Measurements from ENCODE around the gene ARHGAP1.
A peak's percentile ranks its signal among the peaks of the same experiment; 100 is the strongest.

The ARHGAP1 gene

DNA sequence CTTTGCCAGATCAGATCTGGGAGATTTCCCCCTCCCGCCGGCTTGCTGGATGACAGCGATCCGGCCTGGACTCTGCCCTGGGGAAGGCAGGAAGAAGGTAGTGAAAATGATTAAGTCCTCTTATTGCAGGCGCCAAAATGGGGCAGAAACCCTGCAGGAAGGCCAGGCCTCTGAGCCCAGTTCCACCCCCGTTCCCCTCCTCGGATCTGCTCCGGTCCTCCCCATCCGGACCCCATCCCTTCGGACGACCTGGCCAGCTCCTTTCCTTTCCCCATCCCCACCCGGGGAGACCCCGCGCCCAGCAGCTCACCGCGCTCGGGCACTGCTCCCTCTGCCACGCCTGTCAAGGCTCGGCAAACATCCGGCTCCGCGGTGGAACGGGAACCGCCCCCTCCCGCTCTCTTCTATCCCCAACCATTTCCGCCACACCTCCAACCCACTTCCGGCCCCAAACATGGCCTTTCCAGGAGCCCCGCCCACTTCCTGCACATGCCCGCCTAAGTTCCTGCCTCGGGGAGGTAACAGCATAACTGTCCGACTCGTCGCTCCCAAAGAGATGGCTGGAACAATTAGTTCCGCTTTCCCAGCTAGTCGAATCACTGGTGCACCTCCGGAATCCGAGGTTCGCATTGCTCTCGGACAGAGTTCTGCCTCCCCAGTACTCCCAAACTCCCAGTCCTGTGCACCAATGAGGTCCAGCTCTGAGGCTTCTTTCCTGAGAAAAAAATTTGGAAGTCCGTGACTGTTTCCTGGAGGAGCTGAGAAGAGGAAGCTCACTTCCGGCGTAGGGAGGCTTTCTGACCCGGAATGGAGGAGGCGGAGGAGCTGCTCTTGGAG, at the start of gene ARHGAP1, which contains the start of gene ZNF408:
TSS of gene ARHGAP1 (minus strand) at position 379 of the 837 bp plus-strand sequence. CDS start 4,512 bp downstream, outside the sequence.
TSS of gene ZNF408 (plus strand) at position 791 of the 837 bp plus-strand sequence. CDS start at position 808, 17 bp downstream.
- DNase-seq, result peak; percentile 87

DNA sequence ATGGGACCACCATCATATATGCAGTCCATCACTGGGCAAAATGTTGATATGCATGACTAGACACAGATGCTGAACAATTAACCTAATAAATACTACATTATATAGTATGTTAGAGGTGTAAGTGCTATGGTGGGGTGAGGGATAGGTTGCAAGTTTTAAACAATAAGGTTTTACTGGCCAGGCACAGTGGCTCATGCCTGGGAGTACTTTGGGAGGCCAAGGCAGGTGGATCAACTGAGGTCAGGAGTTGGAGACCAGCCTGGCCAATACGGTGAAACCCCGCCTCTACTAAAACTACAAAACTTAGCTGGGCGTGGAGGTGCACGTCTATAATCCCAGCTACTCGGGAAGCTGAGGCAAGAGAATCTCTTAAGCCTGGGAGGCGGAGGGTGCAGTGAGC, 46.7 kb upstream of the ARHGAP1 start:
- DNase-seq, result no peak

DNA sequence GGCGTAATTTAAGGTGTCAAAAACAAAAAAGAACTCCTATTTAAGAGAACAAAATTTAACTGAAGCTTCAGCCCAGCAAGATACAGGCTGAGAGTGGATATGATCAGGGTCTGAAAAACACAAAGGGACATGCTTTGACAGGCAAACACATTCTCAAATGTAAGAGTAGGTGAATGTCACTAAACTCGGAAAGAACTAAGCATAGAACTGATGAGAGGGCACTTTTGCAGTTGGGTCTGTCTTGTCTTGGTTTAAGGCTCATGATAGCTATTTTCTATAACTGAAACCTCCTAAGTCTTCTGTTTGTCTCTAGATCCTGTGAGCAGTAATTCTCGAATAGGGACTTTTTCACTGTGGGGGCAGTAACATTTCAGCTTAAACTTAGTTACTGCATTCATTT, 45.6 kb upstream of the ARHGAP1 start:
- DNase-seq, result no peak

DNA sequence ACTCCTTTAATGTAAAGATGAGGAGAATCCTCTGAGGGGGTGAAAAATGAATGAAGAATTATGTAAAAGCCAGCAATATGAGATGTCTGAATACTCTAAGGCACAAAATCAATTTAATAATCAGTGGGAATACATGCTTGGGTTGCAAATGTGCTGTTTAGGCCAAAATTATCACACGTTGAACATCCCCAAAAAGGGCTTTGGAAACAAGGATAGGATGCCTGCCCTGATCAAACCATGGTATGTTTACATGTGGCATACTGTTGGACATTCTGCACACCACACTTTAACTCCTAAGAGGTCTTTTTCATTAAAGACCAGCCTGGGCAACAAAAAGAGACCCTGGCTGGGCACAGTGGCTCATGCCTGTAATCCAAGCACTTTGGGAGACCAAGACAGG, 44.9 kb upstream of the ARHGAP1 start:
- no peak for DNase-seq

DNA sequence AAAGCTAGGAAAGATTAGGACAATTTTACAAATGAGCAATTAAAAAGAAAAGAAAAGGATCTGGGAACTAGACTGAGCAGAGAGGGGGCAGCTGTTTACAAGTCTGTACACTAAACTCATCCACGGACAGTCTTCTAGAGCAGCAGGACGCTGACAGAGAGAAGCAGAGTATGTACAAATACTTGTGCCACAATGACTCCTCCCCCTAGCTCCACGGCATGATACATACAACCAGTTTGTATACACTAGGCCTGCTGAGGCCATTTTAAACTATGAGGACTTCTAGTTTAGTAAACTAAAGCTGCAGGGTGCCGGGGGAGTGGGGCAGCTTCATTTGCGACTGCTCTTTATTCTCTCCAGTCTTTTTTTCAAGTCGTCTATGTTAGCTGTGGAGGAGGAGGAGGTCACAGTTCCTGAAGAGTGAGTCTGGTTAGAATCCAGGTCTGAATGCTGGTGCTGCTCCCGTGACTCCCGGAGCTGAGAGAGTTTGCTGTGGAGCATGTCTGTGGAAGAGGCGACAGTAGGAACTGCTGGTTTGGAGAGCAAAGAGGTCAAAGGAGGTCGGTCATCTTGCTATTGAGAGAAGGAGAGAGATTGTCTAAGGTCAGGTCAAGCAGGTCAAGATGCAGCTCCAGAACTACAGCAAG, 43.4 kb upstream of the ARHGAP1 start:
- DNase-seq, result no peak

DNA sequence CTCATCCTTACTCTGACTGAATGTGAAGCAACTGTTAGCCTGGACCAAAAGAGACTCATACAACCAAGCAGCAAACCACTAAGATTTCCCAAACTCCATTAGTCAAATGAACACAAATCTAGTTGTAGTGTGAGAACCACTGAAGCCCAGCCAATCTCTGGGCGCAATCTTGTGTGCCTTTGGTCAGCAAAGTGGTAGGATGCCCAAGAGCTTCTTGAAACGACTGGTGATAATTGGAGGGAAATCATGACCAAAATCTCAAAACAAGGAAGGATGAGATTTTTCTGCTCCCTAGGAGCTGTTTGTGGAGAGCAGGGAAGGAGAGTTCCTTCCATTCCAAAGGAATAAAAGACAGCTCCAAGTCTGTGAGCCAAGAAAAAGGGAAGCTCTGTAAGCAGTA, 42.6 kb upstream of the ARHGAP1 start:
- DNase-seq, result no peak

DNA sequence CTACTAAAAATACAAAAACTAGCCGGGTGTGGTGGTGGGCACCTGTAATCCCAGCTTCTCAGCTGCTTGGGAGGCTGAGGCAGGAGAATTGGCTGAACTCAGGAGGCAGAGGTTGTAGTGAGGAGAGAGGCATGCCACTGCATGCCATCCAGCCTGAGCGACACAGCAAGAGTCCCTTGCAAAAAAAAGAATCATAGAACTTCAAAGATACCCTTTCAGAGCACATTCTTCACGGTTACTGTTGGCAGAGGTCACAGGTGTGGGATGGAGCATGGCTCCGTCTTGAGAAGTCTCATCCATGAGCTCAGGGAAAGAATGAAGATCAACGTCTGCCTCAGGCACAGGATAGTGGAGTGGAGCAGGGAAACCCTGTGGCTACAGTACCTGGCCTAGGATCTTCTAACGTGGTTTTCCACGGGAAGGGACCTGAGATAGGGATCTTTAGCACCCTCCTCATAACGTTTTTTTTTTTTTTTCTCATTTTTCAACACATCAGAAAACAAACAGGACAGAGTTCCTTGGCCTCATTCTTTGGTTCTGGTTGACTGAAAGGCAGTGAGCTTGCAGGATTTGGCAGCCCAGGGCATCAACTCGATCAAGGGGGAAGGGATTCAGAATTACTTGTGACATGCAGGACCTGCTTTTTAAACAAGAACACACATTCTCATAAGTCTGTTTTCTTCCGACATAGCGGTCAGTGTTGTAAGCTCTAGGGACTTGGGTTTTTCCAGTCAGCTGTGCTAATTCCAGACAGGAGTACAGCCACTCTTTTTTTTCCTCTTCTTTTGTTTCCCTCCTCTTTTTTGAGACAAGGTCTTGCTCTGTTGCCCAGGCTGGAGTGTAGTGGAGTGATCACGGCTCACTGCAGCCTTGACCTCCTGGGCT, 41.4 kb upstream of the ARHGAP1 start:
- DNase-seq, result no peak

DNA sequence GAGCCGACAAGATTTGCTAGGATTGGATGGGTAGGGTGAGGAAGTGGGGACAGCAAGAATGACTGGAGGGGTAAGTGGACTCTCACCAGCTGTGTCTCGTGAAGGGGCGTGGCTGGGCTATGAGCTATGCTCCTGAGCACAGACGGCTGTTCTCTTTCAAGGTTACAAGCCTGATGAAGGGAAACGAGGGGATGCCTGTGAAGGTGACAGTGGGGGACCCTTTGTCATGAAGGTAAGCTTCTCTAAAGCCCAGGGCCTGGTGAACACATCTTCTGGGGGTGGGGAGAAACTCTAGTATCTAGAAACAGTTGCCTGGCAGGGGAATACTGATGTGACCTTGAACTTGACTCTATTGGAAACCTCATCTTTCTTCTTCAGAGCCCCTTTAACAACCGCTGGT, 38.5 kb upstream of the ARHGAP1 start:
- no peak for DNase-seq

DNA sequence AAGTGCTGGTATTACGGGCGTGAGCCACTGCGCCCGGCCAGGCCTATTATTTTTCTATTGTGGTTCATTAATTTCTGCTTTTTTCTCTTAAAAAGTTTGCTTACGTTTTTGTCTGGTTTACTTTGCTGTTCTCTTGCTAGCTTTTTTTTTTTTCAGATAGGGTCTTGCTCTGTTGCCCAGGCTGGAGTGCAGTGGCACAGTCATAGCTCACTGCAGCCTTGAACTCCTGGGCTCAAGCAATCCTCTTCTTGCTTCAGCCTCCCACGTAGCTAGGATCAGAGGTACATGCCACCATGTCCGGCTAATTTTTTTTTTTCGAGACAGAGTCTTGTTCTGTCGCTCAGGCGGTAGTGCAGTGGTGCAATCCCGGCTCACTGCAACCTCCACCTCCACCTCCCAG, 37.3 kb upstream of the ARHGAP1 start:
- no peak for DNase-seq

DNA sequence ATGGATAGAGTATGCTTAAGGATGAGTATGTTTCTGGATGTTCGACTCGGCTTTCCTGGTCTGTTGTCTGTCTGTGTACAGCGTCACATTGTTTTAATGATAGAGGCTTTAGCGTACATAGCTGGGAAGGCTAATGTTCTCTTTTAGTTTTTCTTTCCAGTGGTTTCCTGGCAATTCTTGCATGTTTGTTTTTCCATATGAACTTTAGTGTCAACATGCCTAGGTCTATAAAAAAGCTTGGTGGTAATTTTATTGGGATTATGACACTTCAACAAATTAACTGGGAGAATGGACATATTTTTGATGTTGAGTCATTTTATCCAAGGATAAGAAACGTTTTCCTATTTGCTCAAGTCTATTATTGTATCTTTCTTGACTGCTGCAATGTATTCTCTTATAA, 36.2 kb upstream of the ARHGAP1 start:
- DNase-seq, result no peak

DNA sequence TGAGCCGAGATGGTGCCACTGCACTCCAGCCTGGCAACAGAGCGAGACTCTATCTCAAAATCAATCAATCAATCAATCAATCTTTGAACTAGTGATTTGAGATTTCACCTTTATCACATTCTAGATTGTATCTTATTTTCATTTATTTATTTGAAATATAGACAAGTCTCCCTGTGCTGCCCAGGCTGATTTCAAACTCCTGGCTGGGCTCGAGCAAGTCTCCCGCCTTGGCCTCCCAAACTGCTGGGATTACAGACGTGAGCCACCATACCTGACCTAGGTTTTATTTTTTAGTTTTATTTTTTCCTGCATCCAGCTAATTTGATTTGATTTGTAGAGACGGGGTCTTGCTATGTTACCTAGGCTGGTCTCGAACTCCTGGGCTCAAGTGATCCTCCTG, 35.7 kb upstream of the ARHGAP1 start:
- DNase-seq, result no peak

DNA sequence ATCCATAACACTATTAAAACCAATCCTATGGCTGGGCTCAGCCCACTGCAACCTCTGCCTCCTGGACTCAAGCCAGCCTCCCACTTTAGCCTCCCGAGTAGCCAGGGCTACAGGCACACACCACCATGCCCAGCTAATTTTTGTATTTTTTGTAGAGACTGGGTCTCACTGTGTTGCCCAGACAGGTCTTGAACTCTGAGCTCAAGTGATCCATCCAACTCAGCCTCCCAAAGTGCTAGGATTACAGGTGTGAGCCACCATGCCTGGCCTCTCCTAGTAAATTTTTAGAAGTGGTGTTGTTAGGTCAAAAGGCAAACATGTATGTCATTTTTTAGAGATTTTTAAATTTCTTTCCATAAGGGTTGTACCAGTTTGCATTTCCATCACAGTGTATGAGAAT, 32.8 kb upstream of the ARHGAP1 start:
- DNase-seq, result no peak

DNA sequence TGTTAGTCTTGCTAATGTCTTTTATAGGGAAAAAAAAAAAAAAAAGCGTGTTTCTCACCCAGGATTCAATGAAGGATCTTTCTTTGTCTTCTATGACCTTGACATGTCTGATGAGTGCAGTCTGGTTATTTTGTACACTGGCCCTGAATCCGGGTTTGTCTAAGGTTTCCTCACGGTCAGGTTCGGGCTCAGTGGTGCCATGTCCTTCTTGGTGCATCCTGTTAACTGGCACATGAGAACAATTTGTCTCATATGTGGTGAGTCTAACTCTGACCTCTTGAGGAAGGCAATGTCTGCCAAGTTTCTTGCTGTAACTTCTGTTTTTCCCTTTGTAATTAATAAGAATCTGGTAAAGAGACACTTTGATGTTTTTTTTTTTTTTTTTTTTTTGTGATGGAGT, 31.1 kb upstream of the ARHGAP1 start:
- DNase-seq, result no peak

DNA sequence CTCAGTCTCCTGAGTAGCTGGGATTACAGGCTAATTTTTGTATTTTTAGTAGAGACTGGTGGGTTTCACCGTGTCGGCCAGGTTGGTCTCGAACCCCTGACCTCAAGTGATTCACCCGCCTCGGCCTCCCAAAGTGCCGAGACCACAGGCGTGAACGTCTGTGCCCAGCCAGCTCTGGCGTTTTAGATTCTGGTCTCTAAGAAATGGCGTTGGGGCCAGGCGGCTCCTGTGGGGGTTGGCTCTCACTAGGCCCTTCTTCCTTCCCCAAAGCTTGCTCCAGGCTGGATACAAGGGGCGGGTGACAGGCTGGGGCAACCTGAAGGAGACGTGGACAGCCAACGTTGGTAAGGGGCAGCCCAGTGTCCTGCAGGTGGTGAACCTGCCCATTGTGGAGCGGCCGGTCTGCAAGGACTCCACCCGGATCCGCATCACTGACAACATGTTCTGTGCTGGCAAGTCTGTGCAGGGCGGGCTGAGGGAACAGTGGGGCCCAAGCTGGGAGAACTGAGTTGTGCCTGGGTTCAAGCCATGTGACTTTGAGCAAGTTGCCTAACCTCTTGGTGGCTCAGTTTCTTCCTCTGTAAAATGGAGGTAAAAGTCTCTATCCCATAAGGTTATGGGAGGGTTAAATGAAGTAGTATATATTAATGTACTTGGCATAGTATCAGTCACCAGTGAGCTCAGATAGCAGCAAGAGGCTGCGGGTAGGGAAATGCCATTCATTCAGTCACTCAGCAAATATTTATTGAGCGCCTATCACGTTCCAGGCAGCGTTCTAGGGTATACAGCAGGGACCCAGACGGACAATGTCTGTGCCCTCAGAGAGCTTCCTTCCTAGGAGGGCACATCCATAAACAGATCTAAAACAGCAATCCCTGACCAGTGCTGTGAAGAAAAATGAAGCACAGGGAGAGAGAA, 28.9 kb upstream of the ARHGAP1 start:
- no peak for DNase-seq

DNA sequence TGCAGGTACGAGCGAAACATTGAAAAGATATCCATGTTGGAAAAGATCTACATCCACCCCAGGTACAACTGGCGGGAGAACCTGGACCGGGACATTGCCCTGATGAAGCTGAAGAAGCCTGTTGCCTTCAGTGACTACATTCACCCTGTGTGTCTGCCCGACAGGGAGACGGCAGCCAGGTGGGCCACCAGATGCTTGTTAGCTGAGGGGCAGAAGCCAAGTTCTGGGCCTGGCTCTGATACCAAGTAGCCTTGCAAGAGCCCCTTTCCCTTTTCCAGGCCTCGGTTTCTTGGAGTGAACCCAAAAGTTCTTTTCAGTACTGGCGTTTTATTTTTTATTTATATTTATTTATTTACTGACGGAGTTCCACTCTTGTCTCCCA, 28.2 kb upstream of the ARHGAP1 start:
- DNase-seq, result no peak

DNA sequence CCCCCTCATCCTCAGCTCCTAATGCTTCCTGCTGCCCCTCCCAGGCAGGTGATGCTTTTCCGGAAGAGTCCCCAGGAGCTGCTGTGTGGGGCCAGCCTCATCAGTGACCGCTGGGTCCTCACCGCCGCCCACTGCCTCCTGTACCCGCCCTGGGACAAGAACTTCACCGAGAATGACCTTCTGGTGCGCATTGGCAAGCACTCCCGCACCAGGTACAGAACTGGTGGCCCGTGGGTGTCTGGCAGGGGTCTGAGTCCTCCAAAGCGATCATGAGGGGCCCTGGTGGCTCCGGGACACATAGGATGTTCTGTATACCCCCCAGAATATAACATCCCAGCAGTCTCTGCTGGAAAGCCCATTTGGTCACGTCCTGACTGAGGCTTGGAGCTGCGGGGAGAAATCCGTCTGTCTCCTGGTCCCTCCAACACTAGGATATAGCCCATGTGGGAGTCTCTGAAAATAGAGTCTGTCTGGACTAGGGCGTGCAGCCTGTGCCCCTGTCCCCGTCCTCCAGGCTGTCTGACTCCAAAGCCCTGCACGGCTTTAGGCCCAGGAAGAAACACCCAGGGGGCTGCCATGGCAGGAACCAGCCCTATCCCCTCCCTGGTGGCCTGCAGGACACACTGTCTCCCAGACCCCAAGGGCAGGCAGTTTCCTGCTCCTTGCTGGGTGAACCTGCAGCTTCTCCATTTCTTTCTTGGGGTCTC, 27.7 kb upstream of the ARHGAP1 start:
- DNase-seq, result no peak

DNA sequence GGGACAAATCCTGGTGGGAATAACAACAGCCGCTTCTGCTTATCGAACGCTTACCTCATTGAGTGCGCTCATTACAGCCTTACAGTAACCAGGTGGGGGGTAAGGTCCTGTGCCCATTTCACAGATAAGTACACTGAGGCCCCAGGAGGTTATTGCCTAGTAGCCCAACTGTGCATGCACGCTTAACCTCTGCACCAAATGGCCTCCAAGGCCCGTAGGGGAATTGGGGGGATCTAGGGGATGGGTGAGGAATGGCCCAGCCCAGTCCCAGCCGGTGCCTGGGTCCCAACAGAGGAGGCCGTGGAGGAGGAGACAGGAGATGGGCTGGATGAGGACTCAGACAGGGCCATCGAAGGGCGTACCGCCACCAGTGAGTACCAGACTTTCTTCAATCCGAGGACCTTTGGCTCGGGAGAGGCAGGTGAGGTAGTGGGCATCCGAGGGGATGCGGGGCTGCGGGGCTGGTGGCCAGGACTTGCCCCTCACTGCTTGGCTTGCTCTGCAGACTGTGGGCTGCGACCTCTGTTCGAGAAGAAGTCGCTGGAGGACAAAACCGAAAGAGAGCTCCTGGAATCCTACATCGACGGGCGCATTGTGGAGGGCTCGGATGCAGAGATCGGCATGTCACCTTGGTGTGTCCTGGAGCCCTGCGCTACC, 25.9 kb upstream of the ARHGAP1 start:
- no peak for DNase-seq

DNA sequence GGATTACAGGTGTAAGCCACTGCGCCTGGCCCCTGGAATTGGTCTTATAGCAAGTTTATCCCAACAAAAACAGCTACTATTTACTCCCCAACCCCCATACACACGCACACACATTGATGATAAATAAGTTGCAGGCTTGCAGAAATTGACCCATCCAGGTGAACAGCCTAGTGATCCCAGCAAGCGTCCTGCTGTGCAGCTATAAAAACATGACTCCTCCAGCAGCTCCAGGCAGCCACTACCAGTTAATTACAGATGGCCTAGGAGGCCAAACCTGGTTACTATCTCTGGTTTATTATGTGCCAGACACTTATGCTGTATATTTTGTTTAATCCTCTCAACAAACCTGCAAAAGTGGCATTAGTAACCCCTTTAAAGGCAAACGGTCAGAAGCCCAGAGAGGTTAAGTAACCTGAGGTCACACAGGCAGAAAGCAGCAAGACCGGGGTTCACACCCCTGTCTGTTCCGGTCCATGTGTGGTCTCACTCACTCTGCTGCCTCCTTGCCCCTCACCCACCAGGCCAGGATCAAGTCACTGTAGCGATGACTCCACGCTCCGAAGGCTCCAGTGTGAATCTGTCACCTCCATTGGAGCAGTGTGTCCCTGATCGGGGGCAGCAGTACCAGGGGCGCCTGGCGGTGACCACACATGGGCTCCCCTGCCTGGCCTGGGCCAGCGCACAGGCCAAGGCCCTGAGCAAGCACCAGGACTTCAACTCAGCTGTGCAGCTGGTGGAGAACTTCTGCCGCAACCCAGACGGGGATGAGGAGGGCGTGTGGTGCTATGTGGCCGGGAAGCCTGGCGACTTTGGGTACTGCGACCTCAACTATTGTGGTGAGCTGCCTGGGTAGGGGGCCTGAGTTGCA, 25.2 kb upstream of the ARHGAP1 start:
- no peak for DNase-seq

DNA sequence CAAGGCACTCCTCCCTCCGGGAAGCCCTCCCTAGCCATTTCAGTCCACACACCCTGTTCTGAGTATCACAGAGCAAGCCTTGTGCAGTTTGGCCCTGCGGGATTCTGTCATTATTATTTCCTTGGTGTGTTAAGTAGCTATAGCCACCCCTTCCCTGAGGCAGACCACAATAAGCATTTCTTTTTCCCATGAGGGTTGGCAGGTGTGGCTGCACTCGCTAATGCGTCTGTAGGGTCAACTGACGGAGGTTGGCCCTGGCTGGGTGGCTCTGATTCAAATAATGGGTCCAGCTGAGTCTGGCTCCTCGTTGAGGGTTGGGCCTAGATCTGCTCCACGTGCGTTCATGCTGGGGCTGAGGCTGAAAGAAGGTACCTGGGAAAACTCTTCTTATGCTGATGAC, 23.7 kb upstream of the ARHGAP1 start:
- no peak for DNase-seq

DNA sequence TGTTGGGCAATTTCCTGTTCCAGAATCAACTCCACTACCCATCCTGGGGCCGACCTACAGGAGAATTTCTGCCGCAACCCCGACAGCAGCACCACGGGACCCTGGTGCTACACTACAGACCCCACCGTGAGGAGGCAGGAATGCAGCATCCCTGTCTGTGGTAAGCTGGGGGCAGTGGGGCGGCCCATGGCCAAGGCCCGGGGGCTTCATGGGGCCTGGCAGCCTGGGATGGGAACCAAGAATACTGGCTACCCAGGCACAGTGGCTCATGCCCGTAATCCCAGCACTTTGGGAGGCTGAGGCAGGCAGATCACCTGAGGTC, 22.9 kb upstream of the ARHGAP1 start:
- no peak for DNase-seq
